ENCODE results near the gene MS4A5. TPM values are rescaled to one million over a fixed set of nuclear protein-coding genes. Genes with fewer than 3 reads are reported as not detected.
"Not testable (repeated sequence)": the region's sequence is repeated elsewhere in the genome, so short reads cannot be mapped to it uniquely, and the experiment has no call there.

MS4A5 gene
- total RNA-seq, 4 donors from 2014 or later, result not detected

GRCh38 chr11:60447846-60448245 is 18.5 kb downstream of the MS4A5 start:
- no peak for ATAC-seq
- in situ Hi-C loops (cut with MboI; ENCODE audit: low sequenced_read_pairs in 4 of 4), result no loop called here

GRCh38 chr11:60451185-60451584 is 21.8 kb downstream of the MS4A5 start:
- H3K9me3 ChIP-seq; H3K36me3 ChIP-seq; H3K27me3 ChIP-seq; DNase-seq; in situ Hi-C loops (cut with MboI; ENCODE audit: low sequenced_read_pairs in 4 of 4); H3K4me3 ChIP-seq; intact Hi-C loops (cut with DNase I; ENCODE audit: low total_unique reads); H3K4me1 ChIP-seq; ATAC-seq; H3K27ac ChIP-seq: not testable (repeated sequence)

More at GRCh38 chr11:60447846-60448245, 18.5 kb downstream of the MS4A5 start:
- intact Hi-C loops (cut with DNase I; ENCODE audit: low total_unique reads), result no loop called here
- Histone ChIP-seq H3K4me3 (no peak overlapping the region), H3K4me1 (no peaks in the 10 kb centered on the region), H3K27ac (no peak overlapping the region), H3K27me3 (no peaks in the 10 kb centered on the region), H3K9me3 (no peaks in the 10 kb centered on the region), H3K36me3 (no peaks in the 10 kb centered on the region)
- TF ChIP-seq CTCF (IDR thresholded peaks at IDR 0.05 in 4 of 5, conservative IDR thresholded peaks at IDR 0.05 in 1 of 5), result no peak
- no peak for TF ChIP-seq POLR2A (IDR thresholded peaks at IDR 0.05)
- DNase-seq, result no peak

- in situ Hi-C loops (cut with MboI; ENCODE audit: low sequenced_read_pairs in 4 of 4), result no loop called here
- Histone ChIP-seq H3K4me1 (no peaks in the 10 kb centered on the region), H3K27me3 (no peaks in the 10 kb centered on the region), H3K4me3 (no peak overlapping the region), H3K9me3 (no peaks in the 10 kb centered on the region), H3K36me3 (no peaks in the 10 kb centered on the region), H3K27ac (no peak overlapping the region)
- DNase-seq, result no peak
- intact Hi-C loops (cut with DNase I; ENCODE audit: low total_unique reads), result no loop called here
- TF ChIP-seq POLR2A (IDR thresholded peaks at IDR 0.05) (no peak), CTCF (IDR thresholded peaks at IDR 0.05 in 4 of 5, conservative IDR thresholded peaks at IDR 0.05 in 1 of 5) (no peak)
- no peak for ATAC-seq
Measured at GRCh38 chr11:60454212-60454611, 24.8 kb downstream of the MS4A5 start.

- Histone ChIP-seq H3K4me3 (no peak within 1 kb of the TSS), H3K9me3 (no peaks in the 10 kb centered on the region), H3K27ac (no peak within 1 kb of the TSS), H3K4me1 (no peaks in the 10 kb centered on the region), H3K27me3 (no peaks in the 10 kb centered on the region), H3K36me3 (no peaks in the 10 kb centered on the region)
- in situ Hi-C loops (cut with MboI; ENCODE audit: low sequenced_read_pairs in 4 of 4), result no loop called here
- TF ChIP-seq CTCF (IDR thresholded peaks at IDR 0.05 in 4 of 5, conservative IDR thresholded peaks at IDR 0.05 in 1 of 5) (no peak), POLR2A (IDR thresholded peaks at IDR 0.05) (no peak)
- intact Hi-C loops (cut with DNase I; ENCODE audit: low total_unique reads), result no loop called here
- DNase-seq, result no peak
- ATAC-seq, result no peak
Measured at GRCh38 chr11:60455531-60456042, 26.2 kb downstream of the MS4A5 start, which contains the start of gene MS4A1. MS4A1 (plus strand) TSS chr11:60455847; CDS start chr11:60462375, 6,528 bp downstream.

- Histone ChIP-seq H3K4me3 (no peak overlapping the region), H3K27me3 (no peaks in the 10 kb centered on the region), H3K4me1 (no peaks in the 10 kb centered on the region), H3K27ac (no peak overlapping the region), H3K36me3 (no peaks in the 10 kb centered on the region), H3K9me3 (no peaks in the 10 kb centered on the region)
- ATAC-seq, result no peak
- intact Hi-C loops (cut with DNase I; ENCODE audit: low total_unique reads), result no loop called here
- DNase-seq, result no peak
- in situ Hi-C loops (cut with MboI; ENCODE audit: low sequenced_read_pairs in 4 of 4), result no loop called here
- TF ChIP-seq POLR2A (IDR thresholded peaks at IDR 0.05), result no peak
- no peak for TF ChIP-seq CTCF (IDR thresholded peaks at IDR 0.05 in 4 of 5, conservative IDR thresholded peaks at IDR 0.05 in 1 of 5)
Measured at GRCh38 chr11:60457576-60457975, 28.2 kb downstream of the MS4A5 start.
